CD4-positive, alpha-beta T cell (primary cell): Measurements from ENCODE around the gene CDK14. TPM values are rescaled to one million over a fixed set of nuclear protein-coding genes. Genes with fewer than 3 reads are reported as not detected.

Experiments
- ATAC-seq: fragments of 200-7000 bp; cut with Tn5 transposase; one replicate; pipeline ENCODE4 v1.10.0; 2022; ENCODE audit warnings: mild to moderate bottlenecking; ENCODE audit not compliant: poor library complexity
- CTCF ChIA-PET: fragments of 350-600 bp; sonication (Branson Sonifier 250); formaldehyde crosslinking; loops from one replicate; lab custom pipeline; 2021; ENCODE audit warnings: antibody characterized with exemption, inconsistent platforms; lab: Charles Lee
- POLR2A ChIA-PET: fragments of 350-600 bp; sonication (Branson Sonifier 250); formaldehyde crosslinking; loops from one replicate; lab custom pipeline; 2021; ENCODE audit warnings: antibody characterized with exemption, inconsistent platforms; lab: Charles Lee
- DNase-seq, 14 experiments: peaks; one replicate each; pipeline ENCODE4 v3.0.0-alpha.2; 2013 to 2020; ENCODE audit warnings: mixed read lengths in 2 of 14
- H3K27ac ChIP-seq, 2 donors: one replicate each; pipeline versions ENCODE4 v1.5.1 to v1.7.0; 2013; ENCODE audit warnings: low read length in 2 of 2, low read depth in 1 of 2, mild to moderate bottlenecking in 1 of 2
- H3K27me3 ChIP-seq, 2 experiments: 1 replicate in 1 of 2; 2 replicates in 1 of 2; pipeline versions ENCODE4 v1.6.1 to v1.7.0; 2013; ENCODE audit warnings: low read length in 2 of 2, control low read depth in 1 of 2, mild to moderate bottlenecking in 1 of 2, moderate library complexity in 1 of 2; ENCODE audit not compliant: insufficient read depth in 2 of 2, control insufficient read depth in 1 of 2
- H3K36me3 ChIP-seq: one replicate; pipeline ENCODE4 v1.6.1; 2013; ENCODE audit warnings: low read length, control low read depth; ENCODE audit not compliant: insufficient read depth
- H3K4me1 ChIP-seq: one replicate; pipeline ENCODE4 v1.6.1; 2013; ENCODE audit warnings: low read length, control low read depth; ENCODE audit not compliant: insufficient read depth
- H3K4me3 ChIP-seq: one replicate; pipeline ENCODE4 v1.5.1; 2013; ENCODE audit warnings: mild to moderate bottlenecking, low read length, moderate library complexity
- H3K9me3 ChIP-seq, 2 experiments: 1 replicate in 1 of 2; 2 replicates in 1 of 2; pipeline versions ENCODE4 v1.6.1 to v1.7.0; 2013; ENCODE audit warnings: low read length in 2 of 2, mild to moderate bottlenecking in 2 of 2, control low read depth in 1 of 2, moderate library complexity in 1 of 2; ENCODE audit not compliant: control insufficient read depth in 1 of 2, insufficient read depth in 1 of 2
- H3K27ac Mint-ChIP-seq: one replicate; pipeline ENCODE4 v1.8.0; 2020; ENCODE audit warnings: mixed read lengths
- H3K27me3 Mint-ChIP-seq: one replicate; pipeline ENCODE4 v1.8.0; 2021; ENCODE audit warnings: mixed read lengths
- H3K36me3 Mint-ChIP-seq: one replicate; pipeline ENCODE4 v1.8.0; 2021; ENCODE audit warnings: low read depth, mixed read lengths
- H3K4me1 Mint-ChIP-seq: one replicate; pipeline ENCODE4 v1.8.0; 2021; ENCODE audit warnings: low read depth, mixed read lengths
- H3K4me3 Mint-ChIP-seq: one replicate; pipeline ENCODE4 v1.8.0; 2020; ENCODE audit warnings: mild to moderate bottlenecking, mixed read lengths
- H3K9me3 Mint-ChIP-seq: one replicate; pipeline ENCODE4 v1.8.0; 2020; ENCODE audit warnings: mixed read lengths
- intact Hi-C, 2 experiments: fragments of 100-400 bp; cut with DNase I in 1 of 2; cut with micrococcal nuclease in 1 of 2; formaldehyde crosslinking; loops; one replicate each; pipeline versions ENCODE4 v1.15.1 to v1.9.0; 2023 to 2025; cut with DNase I, micrococcal nuclease
- total RNA-seq, 174 experiments: library from RNA in 2 of 174; stranded (reverse) in 2 of 174; gene quantifications; one replicate each; pipeline ENCODE4 v1.2.3 and lab custom pipeline; 2021 to 2026
- TF ChIP-seq, protein P1 (sequence below): fragments of 200-600 bp; IDR thresholded peaks from one replicate; pipeline ENCODE4 v1.8.0; 2022; ENCODE audit warnings: antibody characterized with exemption, mild to moderate bottlenecking

Gene CDK14
- total RNA-seq, 2 experiments from 2014 or later: 0.45 to 0.47 TPM

DNA sequence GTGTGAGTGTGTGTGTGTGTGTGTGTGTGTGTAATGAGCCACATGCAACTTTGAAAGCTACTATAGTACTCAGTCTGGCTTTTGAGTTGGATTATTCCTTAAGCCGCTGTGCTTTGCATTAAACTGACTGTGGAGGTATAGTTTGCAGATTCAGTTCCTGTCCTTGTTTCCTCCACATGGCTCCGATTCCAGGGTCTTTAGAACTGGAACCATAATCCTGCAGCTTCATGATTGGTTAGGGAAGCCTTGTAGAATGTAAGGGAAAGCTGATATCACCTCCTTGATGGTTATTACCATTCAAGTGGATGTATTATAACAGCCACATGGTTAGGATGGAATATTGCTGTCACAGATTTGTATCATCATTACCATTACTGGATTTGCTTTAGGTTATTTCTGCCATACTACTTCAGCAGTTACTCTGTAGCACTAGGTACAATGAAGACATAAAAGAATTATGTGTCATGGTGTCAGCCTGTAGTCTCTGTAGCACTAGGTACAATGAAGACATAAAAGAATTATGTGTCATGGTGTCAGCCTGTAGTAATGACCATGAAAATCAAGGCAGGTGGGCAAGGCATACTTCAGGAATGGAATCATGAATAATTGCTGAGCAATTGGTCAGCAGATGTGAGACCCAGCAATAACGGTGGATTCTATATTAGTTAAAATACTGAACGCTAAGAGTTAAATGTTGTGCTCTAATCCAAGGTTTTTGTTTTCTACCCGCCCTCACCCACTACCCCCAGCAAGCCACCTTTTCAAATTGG lies 393.1 kb downstream of the CDK14 start:
- no peaks in the 10 kb centered on the region for H3K4me1 ChIP-seq
- POLR2A ChIA-PET: no interaction called here
- H3K9me3 Mint-ChIP-seq: peaks cover 2% of the 10 kb centered on the region
- H3K4me3 ChIP-seq: no peak overlapping the region
- ATAC-seq: no peak
- no peaks in the 10 kb centered on the region for H3K27me3 ChIP-seq
- H3K27ac Mint-ChIP-seq: no peak overlapping the region
- H3K36me3 Mint-ChIP-seq: no peaks in the 10 kb centered on the region
- TF ChIP-seq, protein P1, sequence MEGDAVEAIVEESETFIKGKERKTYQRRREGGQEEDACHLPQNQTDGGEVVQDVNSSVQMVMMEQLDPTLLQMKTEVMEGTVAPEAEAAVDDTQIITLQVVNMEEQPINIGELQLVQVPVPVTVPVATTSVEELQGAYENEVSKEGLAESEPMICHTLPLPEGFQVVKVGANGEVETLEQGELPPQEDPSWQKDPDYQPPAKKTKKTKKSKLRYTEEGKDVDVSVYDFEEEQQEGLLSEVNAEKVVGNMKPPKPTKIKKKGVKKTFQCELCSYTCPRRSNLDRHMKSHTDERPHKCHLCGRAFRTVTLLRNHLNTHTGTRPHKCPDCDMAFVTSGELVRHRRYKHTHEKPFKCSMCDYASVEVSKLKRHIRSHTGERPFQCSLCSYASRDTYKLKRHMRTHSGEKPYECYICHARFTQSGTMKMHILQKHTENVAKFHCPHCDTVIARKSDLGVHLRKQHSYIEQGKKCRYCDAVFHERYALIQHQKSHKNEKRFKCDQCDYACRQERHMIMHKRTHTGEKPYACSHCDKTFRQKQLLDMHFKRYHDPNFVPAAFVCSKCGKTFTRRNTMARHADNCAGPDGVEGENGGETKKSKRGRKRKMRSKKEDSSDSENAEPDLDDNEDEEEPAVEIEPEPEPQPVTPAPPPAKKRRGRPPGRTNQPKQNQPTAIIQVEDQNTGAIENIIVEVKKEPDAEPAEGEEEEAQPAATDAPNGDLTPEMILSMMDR: no peak
- no peak for DNase-seq
- H3K27ac ChIP-seq: no peak overlapping the region
- no peaks in the 10 kb centered on the region for H3K27me3 Mint-ChIP-seq
- CTCF ChIA-PET: no interaction called here
- intact Hi-C loops: no loop called here
- H3K36me3 ChIP-seq: no peaks in the 10 kb centered on the region
- H3K9me3 ChIP-seq: no peaks in the 10 kb centered on the region
- no peak overlapping the region for H3K4me3 Mint-ChIP-seq
- H3K4me1 Mint-ChIP-seq: no peaks in the 10 kb centered on the region

- peaks cover 0 to 7% of the 10 kb centered on the region in 2 experiments for H3K9me3 ChIP-seq
- H3K27me3 ChIP-seq: no peaks in the 10 kb centered on the region
- Mint-ChIP-seq H3K4me1 (no peaks in the 10 kb centered on the region), H3K36me3 (no peaks in the 10 kb centered on the region), H3K4me3 (no peak overlapping the region), H3K27ac (no peak overlapping the region), H3K9me3 (no peaks in the 10 kb centered on the region), H3K27me3 (no peaks in the 10 kb centered on the region)
- no peak overlapping the region for H3K27ac ChIP-seq
- H3K4me3 ChIP-seq: no peak overlapping the region
- no peaks in the 10 kb centered on the region for H3K4me1 ChIP-seq
- TF ChIP-seq, protein P1: no peak
- intact Hi-C loops: no loop called here
- ChIA-PET POLR2A (no interaction called here), CTCF (no interaction called here)
- ATAC-seq (no peak), DNase-seq (no peak)
- no peaks in the 10 kb centered on the region for H3K36me3 ChIP-seq
Measured at GRCh38 chr7:90994121-90994520, 398.0 kb downstream of the CDK14 start.

GRCh38 chr7:90994601-90995000 lies 398.5 kb downstream of the CDK14 start:
- H3K27me3 Mint-ChIP-seq: no peaks in the 10 kb centered on the region
- DNase-seq: peak in 1 of 14 experiments; percentile 5
- H3K4me3 Mint-ChIP-seq: no peak overlapping the region
- TF ChIP-seq, protein P1: no peak
- peaks cover 0 to 7% of the 10 kb centered on the region in 2 experiments for H3K9me3 ChIP-seq
- H3K4me3 ChIP-seq: no peak overlapping the region
- H3K9me3 Mint-ChIP-seq: no peaks in the 10 kb centered on the region
- H3K27me3 ChIP-seq: no peaks in the 10 kb centered on the region
- H3K36me3 ChIP-seq: no peaks in the 10 kb centered on the region
- ATAC-seq: no peak
- no peaks in the 10 kb centered on the region for H3K4me1 Mint-ChIP-seq
- H3K27ac Mint-ChIP-seq: no peak overlapping the region
- no peak overlapping the region for H3K27ac ChIP-seq
- ChIA-PET POLR2A (no interaction called here), CTCF (no interaction called here)
- no peaks in the 10 kb centered on the region for H3K4me1 ChIP-seq
- no peaks in the 10 kb centered on the region for H3K36me3 Mint-ChIP-seq
- intact Hi-C loops: no loop called here
